CD1c-positive myeloid dendritic cell (primary cell): Measurements from ENCODE around the gene DSCAML1.
A peak's percentile ranks its signal among the peaks of the same experiment; 100 is the strongest.

Source experiments
- DNase-seq: peaks from one replicate; pipeline ENCODE4 v3.0.0-alpha.2; 2016; ENCODE audit errors: extremely low spot score

Gene DSCAML1

DNA sequence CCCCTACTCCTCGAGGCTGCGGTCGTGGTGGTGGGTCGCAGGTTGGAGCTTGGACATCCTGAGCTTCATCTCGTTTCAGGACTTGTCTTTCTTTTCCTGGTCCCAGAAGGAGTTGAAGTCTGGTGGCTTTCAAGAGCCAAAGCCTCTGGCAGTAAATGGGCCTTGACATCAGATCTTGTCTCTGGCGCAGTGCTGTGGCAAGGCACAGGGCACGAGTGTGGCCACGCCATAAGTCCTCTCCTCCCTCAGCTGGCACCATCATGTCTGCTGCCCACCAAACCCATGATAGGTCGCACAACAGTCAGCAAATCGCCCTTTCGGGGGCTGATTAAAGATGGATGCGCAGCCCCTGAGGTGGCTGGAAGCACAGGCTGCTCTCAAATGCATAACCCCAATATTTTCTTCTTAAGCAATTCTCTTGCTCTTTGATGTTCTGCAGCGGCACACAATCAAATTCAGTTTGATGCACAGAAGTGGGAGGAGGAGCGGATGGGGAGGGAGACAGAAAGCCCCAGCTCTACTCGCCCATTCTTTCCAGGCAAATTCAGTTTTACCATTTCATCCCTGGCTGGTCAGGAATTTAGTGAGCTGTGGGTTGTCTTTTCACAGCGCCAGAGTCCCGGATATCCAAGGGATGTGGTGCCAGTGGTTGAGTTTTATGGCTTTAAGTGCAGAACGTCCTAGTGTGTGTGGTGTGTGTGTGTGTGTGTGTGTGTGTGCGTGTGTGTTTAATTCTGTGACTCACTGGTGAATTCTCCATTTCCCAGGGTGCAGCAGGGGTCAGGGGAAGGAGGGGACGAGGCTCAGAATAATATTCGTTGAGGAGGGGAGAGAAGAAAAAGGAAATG, 162.0 kb downstream of the DSCAML1 start:
- no peak for DNase-seq

DNA sequence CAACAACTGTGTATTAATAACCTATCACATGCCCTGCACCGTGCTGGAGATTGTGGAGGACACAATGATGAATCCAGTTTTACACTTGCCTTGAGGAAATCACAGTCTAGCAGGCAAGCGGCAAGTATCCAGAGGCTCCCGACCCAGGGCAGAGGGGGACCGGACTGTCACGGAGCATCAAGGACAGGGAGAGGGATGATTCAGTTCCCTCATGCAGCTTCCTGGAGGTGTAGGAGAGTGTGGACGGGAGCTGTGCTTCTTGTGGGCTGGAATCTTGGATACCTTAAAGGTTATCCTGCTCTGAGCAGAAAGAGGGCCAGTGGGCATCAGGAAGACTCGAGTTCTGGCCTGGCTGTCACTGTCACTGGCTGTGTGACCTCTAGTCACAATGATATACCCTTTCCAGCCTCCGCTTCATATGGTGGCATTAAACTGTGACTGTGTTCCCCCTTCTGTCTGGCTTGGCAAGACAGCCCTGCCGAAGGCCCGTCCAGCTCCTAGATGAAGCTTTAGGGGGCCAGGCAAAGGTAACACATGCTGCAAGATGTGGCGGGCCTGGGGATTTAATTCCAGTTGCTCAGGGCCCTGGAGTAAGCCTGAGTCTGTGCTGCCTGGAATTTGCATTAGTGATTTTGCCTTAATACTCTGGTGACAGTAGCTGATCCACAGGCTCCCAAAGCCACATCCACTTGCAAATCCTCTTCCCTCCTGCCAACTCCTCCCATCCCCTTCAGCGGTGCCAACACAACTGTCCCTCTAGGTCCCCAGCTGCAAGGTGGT, 162.8 kb downstream of the DSCAML1 start:
- DNase-seq, result no peak

DNA sequence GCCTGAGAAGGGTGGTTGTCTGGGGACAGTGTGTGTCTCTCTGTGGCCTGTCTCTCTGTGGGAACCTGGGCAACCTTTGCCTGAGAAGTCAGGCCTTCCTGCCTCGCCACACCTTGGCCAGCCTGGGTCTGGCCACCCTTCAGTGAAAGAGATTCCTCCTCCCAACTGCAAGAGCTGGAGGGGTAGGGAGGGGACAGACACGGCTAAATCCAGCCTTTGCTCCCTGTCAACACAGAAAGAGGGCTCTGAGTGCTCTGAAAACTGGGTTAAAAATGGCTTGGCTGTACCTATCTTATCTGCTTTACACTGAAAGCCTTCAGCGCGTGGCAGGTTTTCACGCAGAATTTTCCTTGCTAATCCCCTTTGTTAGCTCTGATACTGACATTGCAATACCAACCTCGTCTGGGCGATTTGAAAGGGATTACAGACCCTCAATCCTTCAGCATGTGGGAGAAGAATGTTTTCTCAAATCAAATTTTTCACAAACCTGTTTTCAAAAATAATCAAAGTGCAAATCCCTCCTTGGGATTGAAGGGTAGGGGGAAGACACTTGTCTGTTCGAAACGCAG, 163.7 kb downstream of the DSCAML1 start:
- no peak for DNase-seq

DNA sequence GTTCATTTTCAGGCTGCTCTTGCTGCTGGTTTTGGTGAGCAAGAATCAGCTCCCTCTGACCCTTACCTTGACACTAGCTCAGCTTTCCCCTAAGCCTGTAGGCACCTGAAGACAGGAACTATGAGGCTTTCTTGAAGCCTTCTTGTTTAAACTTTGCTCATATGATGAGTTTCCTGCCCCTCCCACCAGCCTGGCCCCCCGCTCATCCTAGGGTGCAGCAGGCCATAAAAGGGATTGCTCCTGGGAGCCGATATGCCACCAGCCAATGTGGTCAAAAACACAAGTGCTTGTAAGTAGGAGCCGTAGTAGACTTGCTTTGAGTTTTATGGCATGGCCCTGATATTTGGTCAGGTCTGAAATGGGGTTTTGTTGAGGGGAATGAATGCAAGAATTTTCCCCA, 164.7 kb downstream of the DSCAML1 start:
- DNase-seq, result no peak

DNA sequence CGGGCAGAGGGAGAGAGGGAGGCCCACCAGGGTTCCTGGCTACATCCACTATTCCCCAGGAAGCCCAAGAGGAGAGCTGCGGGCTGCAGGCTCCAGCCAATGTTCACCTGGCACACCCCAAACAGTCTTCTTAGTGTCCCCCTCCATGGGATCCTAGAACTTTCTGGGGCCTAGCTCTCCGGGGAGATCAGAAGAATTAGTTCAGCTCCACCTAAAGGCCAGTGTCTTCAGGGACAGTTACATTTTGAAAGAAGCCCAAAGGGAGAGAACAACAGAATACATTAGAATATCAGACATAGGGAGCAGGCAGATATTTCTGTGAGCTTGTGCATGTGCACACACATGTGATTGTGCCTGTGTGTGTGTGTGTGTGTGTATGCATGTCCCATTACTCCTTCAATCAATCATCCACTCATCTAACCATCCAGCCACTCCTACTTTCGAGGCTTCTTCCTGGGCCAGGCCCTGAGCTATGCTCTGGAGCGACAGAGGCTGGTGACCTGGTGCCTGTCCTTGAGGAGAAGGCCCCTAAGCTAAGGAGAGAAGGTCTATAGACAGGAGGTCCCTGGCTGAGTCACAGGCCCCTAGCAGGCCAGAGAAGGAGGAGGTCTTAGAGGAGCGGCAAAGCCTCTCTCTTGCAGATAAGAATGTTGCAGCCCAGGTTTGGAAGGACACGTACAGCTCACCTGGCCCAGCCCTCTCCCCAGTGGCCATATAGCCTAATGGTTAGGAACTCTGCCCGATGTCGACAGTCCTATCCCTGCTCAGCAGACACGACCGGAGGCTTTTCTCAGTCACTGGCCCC, 165.5 kb downstream of the DSCAML1 start:
- no peak for DNase-seq

DNA sequence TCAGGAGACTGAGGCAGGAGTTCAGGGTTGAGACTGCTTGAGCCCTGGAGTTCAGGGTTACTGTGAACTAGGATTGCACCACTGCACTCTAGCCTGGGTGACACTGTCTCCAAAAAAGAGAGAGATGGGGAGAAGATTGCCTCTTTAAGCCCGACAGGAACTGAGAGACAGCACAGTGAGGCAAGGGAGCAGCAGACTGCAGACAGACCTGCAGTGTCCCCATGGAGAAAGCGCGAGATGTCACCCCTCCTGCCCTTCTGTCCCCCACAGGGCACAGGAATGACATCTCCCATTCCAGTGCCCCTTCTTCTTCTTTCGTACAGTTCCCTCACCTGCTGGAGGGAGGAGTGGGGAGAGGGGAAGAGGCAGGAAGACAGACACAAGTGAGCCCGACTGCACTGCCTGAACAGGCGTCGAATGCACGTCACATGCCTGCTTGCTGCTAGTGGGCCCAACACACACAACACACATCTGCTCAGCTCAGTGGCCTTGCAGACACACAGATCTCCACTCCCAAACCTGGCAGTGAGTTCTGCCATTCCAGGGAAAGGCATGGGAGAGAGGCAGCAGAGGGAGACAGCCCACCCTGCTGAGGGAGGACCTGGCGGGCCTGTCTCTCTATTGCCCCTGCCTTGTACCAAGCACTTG, 167.0 kb downstream of the DSCAML1 start:
- no peak for DNase-seq

DNA sequence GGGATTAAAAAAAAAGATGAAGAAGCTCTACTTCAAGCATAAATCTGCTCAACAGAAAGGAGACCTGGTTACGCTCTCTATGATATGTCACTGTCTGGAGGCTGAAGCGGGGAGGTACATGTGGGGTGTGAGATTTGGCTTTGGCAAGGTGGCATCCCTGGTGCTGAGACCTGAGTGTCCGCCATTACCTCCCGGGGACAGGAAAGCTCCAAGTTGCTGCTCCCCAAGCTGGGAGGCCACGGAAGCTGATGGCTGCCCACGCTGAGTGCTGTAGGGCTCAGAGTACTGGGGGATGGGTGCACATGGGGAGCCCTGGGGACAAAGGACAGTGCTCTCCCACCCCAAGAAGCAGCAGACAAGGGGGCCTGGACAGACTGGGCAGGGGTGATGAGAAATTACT, 167.9 kb downstream of the DSCAML1 start:
- no peak for DNase-seq

DNA sequence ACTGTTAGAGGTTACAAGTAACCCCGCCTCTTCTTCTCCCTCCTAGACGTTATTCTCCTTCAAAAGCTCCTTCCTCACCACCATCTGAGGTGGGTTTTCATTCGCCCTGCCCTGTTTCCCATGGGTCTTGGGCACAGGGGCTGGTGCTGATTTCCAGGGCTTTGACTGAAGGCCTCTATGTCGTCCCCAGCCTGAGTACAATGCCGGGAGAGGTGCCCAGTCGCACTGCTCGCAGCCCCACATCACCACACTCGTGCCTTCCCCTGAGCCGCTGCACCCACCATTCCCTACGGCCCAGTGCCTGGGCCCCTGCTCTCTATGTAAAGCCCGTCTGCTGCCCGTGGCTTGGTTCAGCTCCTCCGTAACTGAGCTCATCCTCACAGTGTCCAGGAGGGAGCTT, 169.8 kb downstream of the DSCAML1 start:
- no peak for DNase-seq

DNA sequence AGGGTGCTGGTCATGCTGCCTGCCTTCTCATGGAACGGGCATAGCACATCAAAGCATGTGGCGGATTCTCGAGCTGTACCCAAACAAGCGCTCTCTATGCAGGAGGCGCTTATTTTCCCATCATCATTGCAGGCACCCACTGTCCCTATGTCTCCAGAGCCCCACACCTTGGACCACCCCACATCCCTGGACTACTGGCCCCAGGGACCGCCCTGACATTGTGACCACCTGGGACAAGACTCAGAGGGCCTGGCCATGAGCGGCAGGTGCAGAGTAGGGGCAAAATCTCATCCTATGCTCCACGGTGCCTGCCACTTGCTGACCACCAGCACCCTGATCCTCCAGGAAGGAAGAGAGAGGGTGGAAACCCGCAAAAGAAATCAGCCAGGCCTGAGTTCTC, 170.4 kb downstream of the DSCAML1 start:
- no peak for DNase-seq

DNA sequence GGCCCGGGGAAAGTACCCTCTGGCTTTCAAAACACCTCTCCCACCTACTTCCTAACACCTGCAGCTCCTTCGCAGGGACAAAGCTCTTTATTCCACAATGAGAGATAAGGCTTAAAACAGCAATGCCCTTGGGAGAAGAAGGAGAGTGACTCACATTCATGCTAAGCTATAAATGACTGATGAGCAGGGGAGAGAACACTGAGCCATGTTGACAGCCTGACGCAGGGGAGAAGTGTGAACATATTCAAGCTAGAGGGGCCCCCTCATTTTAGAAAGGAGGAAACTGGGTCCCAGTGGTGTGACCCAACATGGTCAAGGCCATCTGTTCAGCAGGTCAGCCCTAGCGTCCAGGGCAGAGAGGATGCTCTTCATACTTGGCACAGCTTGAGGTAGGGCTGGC, 171.8 kb downstream of the DSCAML1 start:
- DNase-seq, result no peak

DNA sequence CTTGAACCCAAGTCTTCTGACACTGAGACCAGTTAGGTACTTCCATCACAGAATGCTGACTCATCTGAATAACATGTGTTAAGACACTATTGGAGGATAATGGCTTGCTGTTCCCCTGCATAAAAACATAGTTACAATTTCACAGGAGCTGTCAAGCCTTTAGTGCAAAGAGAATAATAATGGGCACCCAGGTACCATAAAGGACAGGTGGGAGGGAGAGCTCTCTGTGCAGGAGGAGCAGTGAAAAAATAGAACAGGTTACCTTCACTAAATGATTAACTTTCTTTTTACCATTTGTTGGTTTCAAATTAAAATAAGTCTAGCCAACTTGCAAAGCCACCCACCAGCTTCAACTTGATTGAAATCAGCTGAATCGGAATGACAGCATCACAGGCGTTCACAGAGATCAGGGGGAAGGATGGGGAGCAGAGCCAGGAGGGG, 173.2 kb downstream of the DSCAML1 start:
- no peak for DNase-seq

DNA sequence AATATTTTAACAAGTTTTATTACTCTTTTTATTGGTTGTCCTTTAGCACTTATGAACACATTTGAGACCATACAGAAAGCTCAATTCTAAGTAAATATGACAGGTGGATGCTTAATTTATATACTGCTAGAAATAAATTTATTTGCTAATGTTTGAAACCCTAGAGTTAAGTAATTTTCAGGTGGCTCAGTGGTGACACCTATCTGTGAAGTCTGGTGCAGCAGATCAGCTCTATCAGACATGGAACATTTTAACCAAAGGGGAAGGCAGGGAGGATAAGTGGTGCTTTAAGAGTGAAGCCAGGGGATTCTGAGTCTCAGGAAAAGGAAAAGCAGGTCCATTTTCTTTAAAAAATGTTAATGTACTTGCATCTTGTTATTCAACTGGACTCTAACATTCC, 175.8 kb downstream of the DSCAML1 start:
- DNase-seq, result peak; percentile 31

DNA sequence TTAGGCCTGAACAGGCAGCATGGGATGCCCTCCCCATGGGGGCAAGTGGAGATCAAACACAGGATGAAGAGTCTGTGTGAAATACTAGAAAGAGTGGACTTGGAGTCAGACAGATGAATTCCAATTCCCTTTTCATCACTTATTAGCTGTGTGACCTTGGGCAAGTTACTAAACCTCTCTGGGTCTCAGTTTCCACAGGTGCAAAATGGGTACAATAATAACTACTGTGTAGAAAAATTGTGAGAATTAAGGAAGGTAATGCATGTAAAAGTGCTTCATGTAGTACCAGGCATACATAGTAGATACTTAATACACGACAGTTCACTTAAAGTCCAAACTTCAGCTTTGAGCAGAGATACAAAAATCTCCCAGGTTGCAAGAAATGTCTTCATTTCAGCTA, 176.4 kb downstream of the DSCAML1 start:
- no peak for DNase-seq

DNA sequence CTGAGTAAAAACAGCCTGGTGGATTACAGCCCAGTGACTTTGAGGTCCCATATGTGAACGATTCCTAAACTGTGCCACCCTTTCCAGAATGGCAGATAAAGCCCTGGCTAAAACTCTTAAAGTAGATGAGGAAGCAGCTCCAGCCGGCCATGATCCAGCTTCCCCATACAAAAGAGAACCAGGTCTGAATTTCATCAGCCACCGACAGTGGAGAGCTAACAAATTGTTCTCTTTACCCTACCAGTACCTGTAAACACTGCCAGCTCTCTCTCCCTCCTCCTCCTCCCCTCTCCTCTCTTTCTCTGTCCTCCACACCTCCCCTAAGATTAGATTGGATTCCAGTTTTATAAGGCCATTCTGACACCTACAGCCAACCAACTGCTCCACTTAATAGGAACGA, 176.9 kb downstream of the DSCAML1 start:
- peak; percentile 8 for DNase-seq

DNA sequence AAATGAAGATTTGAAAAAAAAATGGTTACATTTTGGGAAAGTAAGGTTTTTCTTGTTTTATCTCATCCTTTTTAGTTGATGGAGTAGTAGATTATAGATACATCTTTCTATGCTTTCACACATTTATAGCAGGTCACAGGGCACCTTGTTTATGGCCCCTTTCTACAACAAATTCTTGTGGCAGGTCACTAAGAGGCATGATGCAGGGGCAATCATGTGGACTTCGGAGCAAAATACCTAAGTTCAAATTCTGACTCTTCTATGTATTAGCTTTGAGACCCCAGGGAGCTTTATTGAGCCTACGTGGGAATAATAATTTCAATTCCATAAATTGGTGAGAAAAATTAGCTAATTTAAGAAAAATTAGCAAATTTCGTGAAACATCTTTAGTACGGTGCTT, 177.4 kb downstream of the DSCAML1 start:
- DNase-seq, result no peak

DNA sequence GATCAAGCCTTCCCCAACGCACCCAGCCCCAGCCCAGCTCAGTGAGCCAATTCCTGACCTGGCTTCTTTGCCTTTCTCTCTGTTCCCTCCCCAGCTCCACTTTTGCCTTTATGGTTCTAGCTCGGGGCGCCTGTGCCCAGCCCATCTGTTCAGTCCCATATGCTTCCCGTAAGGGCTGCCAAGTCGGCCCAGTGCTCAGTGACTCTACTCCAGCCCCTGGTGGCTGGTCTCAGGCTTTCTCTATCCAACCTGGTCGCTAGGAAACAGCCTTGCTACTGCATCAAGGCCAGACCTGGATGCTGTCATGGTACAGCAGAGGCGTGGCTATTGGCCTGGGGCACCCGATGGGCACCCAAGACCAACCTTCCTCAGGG, 178.0 kb downstream of the DSCAML1 start:
- DNase-seq, result no peak

DNA sequence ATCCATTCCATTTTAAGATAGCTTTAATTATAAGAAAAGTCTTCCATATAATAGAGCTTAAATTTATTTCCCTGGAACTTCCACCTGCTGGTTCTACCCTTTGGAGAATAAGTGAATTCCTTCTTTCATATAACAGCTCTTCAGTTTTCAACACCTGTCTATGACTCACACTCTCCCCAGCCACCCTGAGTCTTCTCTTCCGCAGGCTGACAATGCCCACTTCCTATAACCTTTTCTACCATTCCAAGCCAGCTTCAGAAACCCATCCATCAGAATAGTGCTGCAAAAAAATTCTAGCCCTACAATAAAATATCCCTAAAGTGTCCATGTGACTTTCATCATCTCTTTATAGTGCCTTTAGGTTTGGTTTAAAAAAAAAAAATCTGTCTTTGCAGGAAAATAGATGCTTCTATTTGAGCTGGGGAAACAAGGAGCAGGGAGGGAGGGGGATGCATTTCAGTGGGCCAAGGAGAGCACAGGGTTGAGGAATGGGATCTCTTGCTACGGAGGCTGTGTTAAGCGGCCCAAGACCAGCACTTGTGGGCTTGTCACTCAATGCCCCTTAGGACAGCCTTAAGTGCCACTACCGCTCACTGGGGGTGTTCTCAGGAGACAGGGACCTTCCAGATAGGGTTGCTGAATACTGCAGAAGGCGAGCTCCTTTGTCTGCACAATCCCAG, 178.6 kb downstream of the DSCAML1 start:
- DNase-seq, result no peak

DNA sequence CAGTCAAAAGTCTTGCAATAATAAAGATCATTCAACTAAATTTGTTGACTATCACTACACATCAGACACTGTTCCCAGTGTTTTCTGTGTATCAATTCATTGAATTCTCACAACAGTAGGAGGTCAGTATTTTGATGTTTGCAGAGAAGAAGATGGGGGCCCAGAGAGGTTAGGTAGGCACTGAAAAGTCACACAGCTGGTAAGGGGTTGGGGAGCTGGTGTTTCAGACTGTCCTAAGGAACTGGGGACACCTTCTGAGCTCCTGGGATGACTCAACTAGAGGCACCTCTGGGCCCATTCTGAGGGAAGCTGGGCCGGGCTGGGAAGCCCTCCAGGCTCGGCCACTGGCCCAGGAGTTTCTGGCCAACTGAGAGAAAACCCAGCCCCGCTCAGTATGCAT, 180.0 kb downstream of the DSCAML1 start:
- no peak for DNase-seq

DNA sequence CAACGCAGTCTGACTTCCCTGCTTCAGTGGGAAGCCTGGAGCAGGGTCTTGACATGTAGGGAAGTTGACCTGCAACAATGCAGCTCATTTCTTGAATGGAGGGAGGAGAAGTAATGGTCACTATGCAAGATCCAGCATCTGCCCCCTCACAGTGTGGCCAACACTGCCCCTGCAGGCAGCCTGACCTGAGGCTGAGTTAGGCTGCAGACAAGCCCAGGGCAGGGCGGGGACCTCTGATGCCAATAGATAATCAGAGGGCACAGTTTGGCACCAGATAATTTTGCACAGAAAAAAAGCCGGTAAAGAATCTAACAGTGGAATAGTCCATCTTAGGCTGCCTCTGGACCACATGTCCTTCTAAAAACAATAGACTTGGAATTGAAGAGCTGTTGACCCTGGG, 182.3 kb downstream of the DSCAML1 start:
- no peak for DNase-seq

DNA sequence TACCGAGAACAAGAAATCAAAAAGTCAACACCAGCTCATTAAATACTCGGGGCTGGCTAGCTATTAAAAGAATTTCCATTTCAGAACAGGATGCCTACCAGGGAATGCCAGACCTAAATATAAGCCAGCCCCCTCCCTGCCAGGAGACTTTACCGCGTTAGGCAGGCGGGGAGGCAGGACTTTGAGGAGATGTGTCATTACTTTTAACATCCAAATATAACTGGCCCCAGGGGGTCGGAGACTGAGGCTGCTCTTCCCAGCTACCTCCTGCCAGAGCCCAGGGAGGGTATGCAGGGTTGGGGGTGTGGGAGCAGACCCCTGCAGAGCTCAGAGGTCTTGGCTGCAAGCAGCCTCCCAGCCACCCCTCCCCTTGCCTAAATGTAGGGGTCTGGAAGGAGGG, 183.5 kb downstream of the DSCAML1 start:
- no peak for DNase-seq

DNA sequence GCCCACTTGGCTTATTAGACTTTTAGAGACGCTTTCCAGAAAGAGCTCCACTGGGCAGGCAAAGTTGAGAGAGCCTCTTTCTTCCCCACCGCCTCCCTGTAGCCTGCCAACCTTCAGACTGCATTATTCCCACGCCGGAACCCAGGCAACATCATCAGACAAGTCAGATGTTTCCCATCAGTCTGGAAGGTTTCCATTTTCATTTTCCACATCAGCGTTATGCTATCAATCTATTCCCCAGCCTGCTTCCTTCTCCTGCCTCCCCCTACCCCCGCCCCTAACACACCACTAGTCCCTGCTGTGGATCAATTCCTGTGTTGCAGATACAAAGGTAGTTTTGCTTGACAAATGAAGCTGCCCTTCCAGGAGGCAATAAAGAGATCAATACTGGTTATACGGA, 184.8 kb downstream of the DSCAML1 start:
- DNase-seq, result no peak
